Activated CD8-positive, alpha-beta T cell treated with anti-CD3 and anti-CD28 coated beads, Interleukin-2, amount 10 ng/mL, durations not matched to agents 7 days and 5 days (primary cell): ENCODE data around the gene TAB3. TPM values are rescaled to one million over a fixed set of nuclear protein-coding genes. Genes with fewer than 3 reads are reported as not detected.
A peak's percentile ranks its signal among the peaks of the same experiment; 100 is the strongest.

Experiments used
- ATAC-seq: fragments of 150-1000 bp; cut with Tn5 transposase; one replicate; pipeline ENCODE4 v1.10.0; 2021; ENCODE audit warnings: moderate library complexity
- CTCF ChIA-PET: fragments of 350-600 bp; sonication (Branson Sonifier 250); formaldehyde crosslinking; loops from one replicate; lab custom pipeline; 2021; ENCODE audit warnings: antibody characterized with exemption; lab: Charles Lee
- POLR2A ChIA-PET: fragments of 350-600 bp; sonication (Branson Sonifier 250); formaldehyde crosslinking; loops from one replicate; lab custom pipeline; 2021; ENCODE audit warnings: antibody characterized with exemption; lab: Charles Lee
- DNase-seq: peaks from one replicate; pipeline ENCODE4 v3.0.0-alpha.2; 2020
- H3K27ac Mint-ChIP-seq: one replicate; pipeline ENCODE4 v1.8.0; 2021; ENCODE audit warnings: mild to moderate bottlenecking, mixed read lengths
- H3K27me3 Mint-ChIP-seq: one replicate; pipeline ENCODE4 v1.8.0; 2021; ENCODE audit warnings: low read depth, mixed read lengths
- H3K36me3 Mint-ChIP-seq: one replicate; pipeline ENCODE4 v1.8.0; 2021; ENCODE audit warnings: low read depth, mixed read lengths
- H3K4me1 Mint-ChIP-seq: one replicate; pipeline ENCODE4 v1.8.0; 2021; ENCODE audit warnings: low read depth, mixed read lengths
- H3K4me3 Mint-ChIP-seq: one replicate; pipeline ENCODE4 v1.8.0; 2021; ENCODE audit warnings: mild to moderate bottlenecking, mixed read lengths
- H3K9me3 Mint-ChIP-seq: one replicate; pipeline ENCODE4 v1.8.0; 2022; ENCODE audit warnings: mixed read lengths; ENCODE audit not compliant: insufficient read depth
- total RNA-seq, 2 experiments: library from RNA; stranded (reverse); gene quantifications; one replicate each; pipeline ENCODE4 v1.2.3, GENCODE V29; 2021

TAB3 gene
- total RNA-seq, 2 experiments from 2014 or later = 13.2 to 16.9 TPM

DNA sequence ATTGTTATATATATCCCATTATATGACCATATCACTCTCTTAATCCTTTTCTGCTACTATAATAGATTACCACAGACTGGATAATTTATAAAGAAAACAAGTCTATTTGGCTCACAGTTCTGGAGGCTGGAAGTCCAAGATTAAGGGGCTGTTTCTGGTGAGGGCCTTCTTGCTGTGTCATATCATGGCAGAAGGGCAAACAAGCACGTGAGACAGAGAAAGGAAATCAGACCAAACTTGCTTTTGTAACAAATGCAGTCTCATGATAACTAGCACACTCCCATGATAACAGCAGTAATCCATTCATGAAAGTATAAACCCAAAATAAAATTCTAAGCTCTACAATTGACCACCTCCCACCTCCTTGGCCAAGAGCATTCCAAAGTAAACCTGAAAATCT, 16.3 kb upstream of the TAB3 start:
- Mint-ChIP-seq H3K4me3 (no peak overlapping the region), H3K36me3 (no peaks in the 10 kb centered on the region), H3K9me3 (no peaks in the 10 kb centered on the region), H3K4me1 (peaks cover 9% of the 10 kb centered on the region), H3K27ac (no peak overlapping the region), H3K27me3 (peaks cover 5% of the 10 kb centered on the region)
- CTCF ChIA-PET = no interaction called here
- no peak for ATAC-seq
- POLR2A ChIA-PET = no interaction called here
- no peak for DNase-seq

DNA sequence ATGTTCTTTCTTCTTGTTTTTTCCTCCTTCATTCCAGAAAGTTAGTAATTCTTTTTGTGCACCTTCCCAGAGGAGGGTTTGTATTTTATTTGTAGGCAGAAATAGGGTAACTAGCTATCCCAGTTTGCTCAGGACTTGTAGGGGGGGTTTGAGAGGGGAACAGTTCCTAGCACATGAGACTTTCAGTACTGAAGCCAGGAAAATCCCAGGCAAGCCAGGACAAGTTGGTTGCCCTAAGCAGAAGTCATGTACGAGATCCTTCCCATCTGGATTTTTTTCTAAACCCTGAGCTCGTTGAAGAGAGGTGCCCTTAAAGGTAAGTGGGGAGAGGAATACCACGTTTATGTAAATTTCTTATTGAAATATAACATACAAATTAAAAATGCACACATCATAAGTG, 15.6 kb upstream of the TAB3 start:
- CTCF ChIA-PET = no interaction called here
- H3K27ac Mint-ChIP-seq = no peak overlapping the region
- no peak for DNase-seq
- no peaks in the 10 kb centered on the region for H3K9me3 Mint-ChIP-seq
- peaks cover 5% of the 10 kb centered on the region for H3K27me3 Mint-ChIP-seq
- H3K36me3 Mint-ChIP-seq = no peaks in the 10 kb centered on the region
- no peak for ATAC-seq
- POLR2A ChIA-PET = no interaction called here
- H3K4me1 Mint-ChIP-seq = peaks cover 11% of the 10 kb centered on the region
- no peak overlapping the region for H3K4me3 Mint-ChIP-seq

DNA sequence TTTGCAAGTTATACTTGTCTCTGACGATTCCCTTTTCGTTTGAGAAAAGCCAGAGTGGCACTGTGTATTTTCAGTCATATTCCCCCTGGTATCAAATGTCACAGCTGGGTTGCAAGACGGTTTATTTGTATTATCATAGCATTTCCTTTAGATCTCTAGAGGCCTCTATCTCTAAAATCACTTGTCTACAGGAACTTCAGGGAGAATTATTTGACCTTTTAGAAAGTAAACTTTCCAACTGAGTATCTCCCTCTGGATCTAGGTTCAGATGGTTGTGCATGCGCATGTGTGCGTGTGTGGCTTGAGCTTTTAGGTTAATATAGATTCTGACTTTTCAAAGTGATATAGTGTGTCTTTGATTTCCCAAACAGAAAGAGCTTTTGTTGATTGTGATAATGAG, 15.1 kb upstream of the TAB3 start:
- H3K36me3 Mint-ChIP-seq = no peaks in the 10 kb centered on the region
- H3K27me3 Mint-ChIP-seq = peaks cover 5% of the 10 kb centered on the region
- H3K27ac Mint-ChIP-seq = no peak overlapping the region
- DNase-seq (no peak), ATAC-seq (no peak)
- no peaks in the 10 kb centered on the region for H3K9me3 Mint-ChIP-seq
- H3K4me3 Mint-ChIP-seq = no peak overlapping the region
- H3K4me1 Mint-ChIP-seq = peaks cover 12% of the 10 kb centered on the region
- ChIA-PET POLR2A (no interaction called here), CTCF (no interaction called here)

DNA sequence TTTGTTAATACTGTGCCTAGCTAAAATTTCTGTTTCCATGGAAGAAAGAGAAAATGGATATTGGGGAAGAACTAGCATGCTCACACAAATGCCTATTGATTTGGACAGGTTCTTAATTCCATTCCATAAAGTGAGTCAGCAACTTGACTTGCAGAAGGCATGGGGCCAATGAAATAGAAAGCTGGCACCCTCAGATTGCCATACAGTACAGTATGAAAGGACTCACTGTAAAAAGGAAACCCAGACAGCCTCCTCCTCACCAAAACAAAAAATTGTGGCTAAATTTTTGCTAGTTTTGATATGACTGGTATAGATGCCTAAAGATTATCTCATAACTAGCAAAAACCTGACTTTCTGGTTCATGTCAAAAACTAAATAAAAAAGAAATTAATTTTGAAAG, 11.2 kb upstream of the TAB3 start:
- peaks cover 19% of the 10 kb centered on the region for H3K4me1 Mint-ChIP-seq
- no peak overlapping the region for H3K4me3 Mint-ChIP-seq
- DNase-seq = no peak
- no peaks in the 10 kb centered on the region for H3K36me3 Mint-ChIP-seq
- ChIA-PET CTCF (no interaction called here), POLR2A (interaction anchor here (1.2 kb wide), 1 partner anchor 9 kb away, joined by 3 read pairs; no protein-coding TSS in a partner anchor)
- no peaks in the 10 kb centered on the region for H3K9me3 Mint-ChIP-seq
- H3K27me3 Mint-ChIP-seq = peaks cover 10% of the 10 kb centered on the region
- peak; percentile 57 for ATAC-seq
- H3K27ac Mint-ChIP-seq = no peak overlapping the region

DNA sequence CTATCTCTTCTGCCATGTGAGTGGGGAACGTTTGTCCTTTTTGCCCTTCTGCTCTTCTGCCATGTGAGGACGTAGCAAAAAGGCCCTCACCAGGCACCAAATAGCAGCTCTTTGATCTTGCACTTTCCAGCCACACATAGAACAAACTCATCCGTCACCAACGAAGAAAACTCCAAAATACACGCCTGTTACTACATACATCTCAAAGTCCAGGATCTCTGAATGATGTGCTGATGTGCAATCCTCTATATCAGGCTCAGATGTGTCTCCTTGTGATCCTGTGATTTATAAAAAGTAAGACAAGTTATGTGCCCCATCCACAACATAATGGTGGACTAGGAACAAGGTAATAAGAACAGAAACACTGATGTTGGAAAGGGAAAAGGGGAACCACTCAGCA, 9.8 kb upstream of the TAB3 start:
- ATAC-seq (no peak), DNase-seq (no peak)
- Mint-ChIP-seq H3K27ac (no peak overlapping the region), H3K9me3 (no peaks in the 10 kb centered on the region), H3K4me3 (no peak overlapping the region), H3K27me3 (peaks cover 10% of the 10 kb centered on the region), H3K4me1 (peaks cover 19% of the 10 kb centered on the region), H3K36me3 (no peaks in the 10 kb centered on the region)
- ChIA-PET CTCF (interaction anchor here (1.3 kb wide), 1 partner anchor 10 kb away, joined by 4 read pairs; the partner anchor contains the start of gene TAB3), POLR2A (no interaction called here)

DNA sequence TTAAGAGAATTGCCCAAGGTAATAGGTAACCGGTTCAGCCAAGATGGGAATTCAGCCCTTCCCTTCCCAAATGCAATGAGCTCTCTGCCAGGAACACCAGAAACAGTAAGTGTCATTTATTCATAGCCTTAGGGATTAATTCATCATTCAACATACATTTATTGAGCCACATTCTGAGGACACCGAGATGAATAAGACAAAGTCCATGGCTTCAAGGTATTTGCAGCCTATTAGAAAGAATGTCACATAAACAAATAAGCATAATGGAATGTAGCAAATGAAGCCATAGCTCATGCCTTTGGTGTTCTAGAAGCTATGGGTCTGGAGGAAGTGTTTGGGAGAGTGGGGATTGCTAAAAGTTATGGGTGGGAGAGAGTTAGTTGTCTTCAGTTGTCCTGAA, 6.3 kb upstream of the TAB3 start:
- Mint-ChIP-seq H3K36me3 (no peaks in the 10 kb centered on the region), H3K27ac (no peak overlapping the region), H3K27me3 (peaks cover 6% of the 10 kb centered on the region), H3K4me3 (no peak overlapping the region), H3K9me3 (no peaks in the 10 kb centered on the region), H3K4me1 (peaks cover 19% of the 10 kb centered on the region)
- POLR2A ChIA-PET = no interaction called here
- CTCF ChIA-PET = interaction anchor here (1.2 kb wide), 1 partner anchor 160 kb away, joined by 3 read pairs; no protein-coding TSS in a partner anchor
- ATAC-seq (no peak), DNase-seq (no peak)

DNA sequence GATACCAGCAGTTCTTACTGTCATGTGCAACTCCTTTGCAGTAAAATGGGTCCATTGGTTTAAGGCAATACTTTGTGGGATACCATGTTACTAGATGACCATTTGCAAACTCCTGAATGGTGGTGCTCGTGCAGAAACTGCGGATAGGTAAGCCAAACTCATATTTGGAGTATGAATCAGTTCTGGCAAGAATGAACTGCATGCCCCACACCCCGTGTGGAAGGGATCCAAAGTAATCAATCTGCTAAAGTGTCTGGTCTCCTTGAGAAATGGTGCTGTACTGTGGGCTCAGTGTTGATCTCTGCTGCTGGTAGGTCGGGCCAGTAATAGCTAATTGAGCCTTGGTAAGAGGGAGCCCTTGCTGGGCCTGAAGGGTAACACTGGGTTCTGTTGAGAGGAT, 4.2 kb upstream of the TAB3 start:
- ATAC-seq (no peak), DNase-seq (no peak)
- H3K27ac Mint-ChIP-seq = no peak overlapping the region
- H3K4me3 Mint-ChIP-seq = no peak overlapping the region
- peaks cover 3% of the 10 kb centered on the region for H3K27me3 Mint-ChIP-seq
- H3K36me3 Mint-ChIP-seq = no peaks in the 10 kb centered on the region
- no peaks in the 10 kb centered on the region for H3K9me3 Mint-ChIP-seq
- ChIA-PET POLR2A (no interaction called here), CTCF (no interaction called here)
- H3K4me1 Mint-ChIP-seq = peaks cover 6% of the 10 kb centered on the region

DNA sequence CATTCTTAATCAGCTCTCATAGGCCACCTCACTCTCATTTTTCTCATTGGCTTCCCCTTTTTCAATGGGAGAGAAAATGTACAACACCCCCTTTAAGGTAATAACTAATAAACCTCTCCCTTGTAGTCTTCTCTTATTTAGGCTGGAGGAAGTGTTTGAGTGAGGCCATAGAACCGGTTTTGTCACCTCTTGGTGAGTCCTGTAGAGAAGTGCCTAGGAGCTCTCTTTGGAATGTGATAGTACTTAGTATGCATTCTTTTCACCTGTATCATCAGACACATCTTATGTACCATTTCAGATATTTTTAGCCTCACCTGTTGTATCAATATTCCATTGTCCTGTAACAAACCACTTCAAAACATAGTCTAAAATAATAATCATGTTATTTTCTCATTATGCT, 3.5 kb upstream of the TAB3 start:
- Mint-ChIP-seq H3K36me3 (no peaks in the 10 kb centered on the region), H3K27me3 (peaks cover 3% of the 10 kb centered on the region), H3K4me3 (no peak overlapping the region), H3K9me3 (no peaks in the 10 kb centered on the region), H3K4me1 (peaks cover 11% of the 10 kb centered on the region), H3K27ac (no peak overlapping the region)
- CTCF ChIA-PET = no interaction called here
- DNase-seq (no peak), ATAC-seq (no peak)
- POLR2A ChIA-PET = no interaction called here

DNA sequence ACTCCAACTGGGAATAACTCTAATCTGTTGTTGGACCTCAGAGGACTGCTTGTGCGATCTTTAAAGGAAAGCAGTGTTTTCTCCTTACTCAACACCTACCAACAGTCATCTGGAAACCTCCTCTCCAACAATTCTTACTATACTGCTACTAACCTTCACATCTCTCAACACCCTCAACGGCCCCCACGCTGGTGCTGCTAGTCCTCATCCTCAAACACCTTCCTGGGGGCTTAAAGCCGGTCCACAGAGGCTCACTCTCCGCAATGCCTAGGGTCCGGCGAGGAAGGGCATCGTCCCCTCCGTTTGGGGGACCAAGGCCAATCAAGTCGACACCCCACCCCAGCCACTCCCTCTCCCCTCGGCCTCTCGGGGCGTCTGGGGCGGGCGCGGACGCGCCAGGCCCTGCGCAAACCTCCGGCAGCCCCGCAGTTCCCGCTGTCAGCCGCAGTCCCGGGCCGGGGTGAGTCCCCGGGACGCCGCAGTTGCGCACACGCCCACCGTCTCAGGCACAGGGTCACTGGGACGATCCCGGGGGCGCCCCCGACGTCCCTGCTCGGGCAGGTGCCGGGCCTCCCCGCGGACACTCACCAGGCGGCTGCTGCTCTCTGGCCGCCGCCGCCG, 418 bp downstream of the TAB3 start:
- H3K4me1 Mint-ChIP-seq = peaks cover 24% of the 10 kb centered on the region
- ATAC-seq (peak; percentile 45), DNase-seq (peak; percentile 31)
- peak overlapping the region; percentile 81 for H3K27ac Mint-ChIP-seq
- ChIA-PET POLR2A (interaction anchor here (1.0 to 1.5 kb wide), 2 partner anchors 153 to 311 kb away, joined by 4 read pairs; partner anchors contain the start of gene TASL), CTCF (interaction anchor here (1.3 kb wide), 1 partner anchor 11 kb away, joined by 4 read pairs; no protein-coding TSS in a partner anchor)
- H3K36me3 Mint-ChIP-seq = peaks cover 13% of the 10 kb centered on the region
- H3K9me3 Mint-ChIP-seq = no peaks in the 10 kb centered on the region
- H3K4me3 Mint-ChIP-seq = peak overlapping the region; percentile 81
- no peaks in the 10 kb centered on the region for H3K27me3 Mint-ChIP-seq

DNA sequence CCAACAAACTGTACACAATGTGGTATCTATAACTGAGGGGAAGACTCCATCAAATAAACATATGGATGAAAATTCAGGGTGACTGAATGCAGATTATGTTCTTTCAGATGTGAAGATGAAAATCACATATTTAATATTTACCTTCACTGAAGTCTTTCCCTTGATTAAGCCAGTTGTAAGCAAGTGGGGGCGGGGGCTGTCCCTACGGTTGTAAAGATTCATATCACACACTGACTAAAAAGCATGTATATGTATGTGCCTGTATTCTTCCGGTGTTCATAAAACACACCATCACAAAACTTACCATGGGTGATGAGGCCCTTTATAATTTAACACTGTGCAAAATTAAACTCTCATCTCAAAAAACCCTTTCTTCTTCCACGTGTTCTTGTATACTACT, 1.3 kb downstream of the TAB3 start:
- ATAC-seq (no peak), DNase-seq (no peak)

DNA sequence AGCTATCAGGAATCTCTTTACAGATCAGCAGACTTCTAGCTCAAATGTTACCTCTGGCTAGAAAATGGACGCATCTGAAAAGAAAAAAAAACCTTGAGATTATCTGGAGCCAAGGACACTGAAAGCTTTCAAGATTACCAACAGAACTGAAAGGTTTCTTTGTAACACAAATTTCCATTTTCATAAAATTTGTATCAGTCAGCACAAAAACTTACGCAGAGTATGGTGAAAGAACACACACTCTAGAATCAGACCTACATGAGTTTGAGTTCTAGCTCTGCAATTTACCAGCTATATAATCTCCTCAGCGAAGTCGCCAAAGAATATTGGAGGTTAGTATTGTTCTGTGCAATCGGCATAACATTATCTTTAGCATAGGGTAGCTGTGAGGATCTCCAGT, 1.8 kb downstream of the TAB3 start:
- H3K4me3 Mint-ChIP-seq = peak overlapping the region; percentile 18

More for the DNA sequence above, 1.3 kb downstream of the TAB3 start:
- Mint-ChIP-seq H3K9me3 (no peaks in the 10 kb centered on the region), H3K36me3 (peaks cover 13% of the 10 kb centered on the region), H3K27ac (peak overlapping the region; percentile 52), H3K4me3 (peak overlapping the region; percentile 81), H3K27me3 (no peaks in the 10 kb centered on the region), H3K4me1 (peaks cover 24% of the 10 kb centered on the region)
- CTCF ChIA-PET = interaction anchor here (1.4 kb wide), 1 partner anchor 152 kb away, joined by 7 read pairs; no protein-coding TSS in a partner anchor
- POLR2A ChIA-PET = no interaction called here

DNA sequence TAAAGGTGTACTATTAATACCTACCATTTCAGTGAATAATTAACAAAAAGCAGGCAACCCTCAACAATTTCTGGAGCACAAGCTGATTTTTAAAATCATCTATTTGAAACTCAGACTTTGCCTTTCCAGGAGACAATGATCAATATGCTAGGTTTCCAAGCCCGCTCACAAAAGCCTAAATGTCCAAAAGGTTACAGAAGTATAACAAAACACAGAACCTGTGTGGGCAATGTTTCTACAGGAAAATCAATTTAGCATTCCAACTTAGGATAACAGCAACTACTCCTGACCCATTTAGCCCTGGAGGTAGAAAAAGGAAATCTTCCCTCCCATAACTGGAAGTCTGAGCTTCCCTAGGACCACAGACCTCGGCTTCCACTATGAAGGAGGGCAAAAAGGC, 3.9 kb downstream of the TAB3 start:
- Mint-ChIP-seq H3K4me3 (no peak overlapping the region), H3K9me3 (no peaks in the 10 kb centered on the region), H3K4me1 (peaks cover 24% of the 10 kb centered on the region), H3K27me3 (no peaks in the 10 kb centered on the region), H3K27ac (no peak overlapping the region), H3K36me3 (peaks cover 14% of the 10 kb centered on the region)
- ATAC-seq (no peak), DNase-seq (no peak)
- ChIA-PET POLR2A (no interaction called here), CTCF (no interaction called here)

More for the DNA sequence above, 1.8 kb downstream of the TAB3 start:
- Mint-ChIP-seq H3K4me1 (peaks cover 24% of the 10 kb centered on the region), H3K36me3 (peaks cover 14% of the 10 kb centered on the region), H3K27ac (no peak overlapping the region), H3K9me3 (no peaks in the 10 kb centered on the region), H3K27me3 (no peaks in the 10 kb centered on the region)
- ATAC-seq (no peak), DNase-seq (no peak)
- POLR2A ChIA-PET = no interaction called here
- CTCF ChIA-PET = interaction anchor here (0.8 to 1.4 kb wide), 2 partner anchors 21 to 151 kb away, joined by 3 to 7 read pairs; no protein-coding TSS in a partner anchor
